Right lobe of liver (tissue), 6 donors: ENCODE results near the gene CARD19. TPM values are rescaled to one million over a fixed set of nuclear protein-coding genes. Genes with fewer than 3 reads are reported as not detected.

ENCODE experiments used
- ATAC-seq, 4 donors: fragments of 200-7000 bp; cut with Tn5 transposase; one replicate each; pipeline ENCODE4 v1.9.1; 2020; ENCODE audit warnings: mild to moderate bottlenecking in 4 of 4, moderate library complexity in 4 of 4
- DNase-seq, 3 donors: peaks; one replicate each; pipeline ENCODE4 v3.0.0-alpha.2; 2020
- H3K27ac ChIP-seq, 3 donors: fragments of 200-600 bp; one replicate each; pipeline ENCODE4 v1.8.0; 2022
- H3K27me3 ChIP-seq, 2 donors: fragments of 200-600 bp; one replicate each; pipeline ENCODE4 v1.8.0; 2022
- H3K36me3 ChIP-seq, 4 donors: fragments of 200-600 bp; sonication (generic) in 1 of 4; one replicate each; pipeline versions ENCODE4 v1.5.1 to v1.8.0; 2017 to 2022; ENCODE audit warnings: control low read depth in 1 of 4
- H3K4me1 ChIP-seq, 4 donors: fragments of 200-600 bp; sonication (generic) in 1 of 4; one replicate each; pipeline versions ENCODE4 v1.5.1 to v1.8.0; 2017 to 2022; ENCODE audit warnings: control low read depth in 1 of 4
- H3K4me3 ChIP-seq, 3 donors: fragments of 200-600 bp; one replicate each; pipeline ENCODE4 v1.8.0; 2022
- H3K9me3 ChIP-seq, 4 donors: fragments of 200-600 bp; sonication (generic) in 1 of 4; one replicate each; pipeline versions ENCODE4 v1.5.1 to v1.8.0; 2017 to 2022; ENCODE audit warnings: control low read depth in 1 of 4
- CTCF ChIP-seq, 4 donors: fragments of 200-600 bp in 3 of 4; fragments of 450-650 bp in 1 of 4; IDR thresholded peaks; one replicate each; pipeline versions ENCODE4 v1.5.1 to v1.8.0; 2016 to 2022; ENCODE audit warnings: antibody characterized with exemption in 4 of 4, mild to moderate bottlenecking in 2 of 4
- POLR2A ChIP-seq: fragments of 450-650 bp; IDR thresholded peaks from one replicate; pipeline ENCODE4 v1.6.1; 2017; ENCODE audit warnings: antibody characterized with exemption, mild to moderate bottlenecking
- WGBS: methylation state at CpG from one replicate; pipeline ENCODE4 v1.1.6; 2018; ENCODE audit warnings: low coverage, low lambda C conversion rate; ENCODE audit not compliant: insufficient coverage; ENCODE audit errors: missing lambda C conversion rate; 5-methylcytosine and 5-hydroxymethylcytosine counted together
- intact Hi-C, 2 donors: fragments of 100-400 bp; cut with DNase I; formaldehyde crosslinking; loops; one replicate each; pipeline versions ENCODE4 v1.11.2 to v1.14.1; 2022
- total RNA-seq, 6 experiments: library from RNA; depleted of rRNA in 2 of 6; stranded (reverse); fragments of >200 nt in 2 of 6; fragmentation: NEBNext Ultra II Directional in 3 of 6; extraction: Animal tissue kit (Norgen Biotek cat#: 25700) in 3 of 6; gene quantifications; one replicate each; pipeline versions ENCODE4 v1.1.0 to v1.2.4, GENCODE V29; 2016 to 2023
- donor health status: DM: no; HTN: yes; CAD: no.
- donor health status: DM: no; HTN: no; CAD: no.
- donor health status: DM: no; HTN: no; CAD: no.
- donor health status: DM: no; HTN: yes; CAD: no.
- donor health status: DM: no; HTN: yes; CAD: no.

CARD19 gene
- total RNA-seq, 6 experiments from 2014 or later, result 6.3 to 31.7 (median 12.1) TPM

- H3K9me3 ChIP-seq, result no peaks in the 10 kb centered on the region
- ATAC-seq (no peak), DNase-seq (peak; percentile 33 to 65 (median 53))
- H3K4me1 ChIP-seq, result peaks cover 0 to 5% (median 3%) of the 10 kb centered on the region in 4 donors
- no peaks in the 10 kb centered on the region for H3K27me3 ChIP-seq
- TF ChIP-seq CTCF (IDR thresholded peaks at IDR 0.05) (no peak), POLR2A (no peak)
- H3K27ac ChIP-seq, result peak overlapping the region in 1 of 3 donors; percentile 29
- H3K4me3 ChIP-seq, result no peak overlapping the region
- peaks cover 0 to 5% (median 0%) of the 10 kb centered on the region in 4 donors for H3K36me3 ChIP-seq
- intact Hi-C loops, result loop anchor here (5.0 to 10.0 kb wide), 2 partner anchors 191 to 193 kb away; no protein-coding TSS in a partner anchor
- 94% methylated on average over 8 of the region's 18 CpGs for WGBS
Observed at GRCh38 chr9:93111371-93112115, 15.5 kb downstream of the CARD19 start.

DNA sequence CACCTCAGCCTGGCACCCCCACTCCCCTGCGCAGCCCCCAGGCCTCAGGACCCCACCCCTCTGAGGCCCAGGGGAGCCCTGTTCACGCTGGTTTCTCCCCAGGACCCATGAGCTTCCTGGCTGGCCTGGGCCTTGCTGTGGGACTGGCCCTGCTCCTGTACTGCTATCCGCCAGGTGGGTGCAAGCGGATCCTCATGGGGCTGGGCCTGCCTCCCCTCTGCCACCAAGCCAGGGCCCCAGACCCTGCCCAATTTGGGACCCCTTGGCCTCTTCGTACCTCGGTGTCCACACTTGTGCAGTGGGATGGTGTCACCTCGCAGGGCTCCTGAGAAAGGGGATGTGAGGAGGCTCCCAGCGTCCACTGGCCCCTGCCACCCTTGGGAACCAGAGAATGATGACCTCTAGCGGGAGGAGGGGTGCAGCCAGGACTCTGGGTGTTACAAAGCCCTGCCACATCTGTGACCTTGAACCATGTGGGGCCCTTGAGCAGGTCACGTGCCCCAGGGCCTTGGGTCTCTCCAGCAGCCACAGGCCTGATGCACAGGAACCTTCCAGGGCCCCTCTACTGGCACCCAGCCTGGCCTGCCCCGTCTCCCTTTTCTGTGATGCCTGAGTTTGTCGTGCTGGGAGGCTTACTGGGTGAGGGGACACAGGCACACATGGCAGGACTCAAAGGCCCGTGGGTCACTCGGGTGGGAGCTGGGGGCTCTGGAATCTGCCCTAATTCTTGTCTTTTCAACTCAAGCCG lies 16.3 kb downstream of the CARD19 start:
- Histone ChIP-seq H3K4me3 (no peak overlapping the region), H3K9me3 (no peaks in the 10 kb centered on the region), H3K36me3 (peaks cover 0 to 5% (median 0%) of the 10 kb centered on the region in 4 donors), H3K4me1 (peaks cover 0 to 7% (median 3%) of the 10 kb centered on the region in 4 donors), H3K27ac (peak overlapping the region in 1 of 3 donors; percentile 29), H3K27me3 (no peaks in the 10 kb centered on the region)
- ATAC-seq, result no peak
- intact Hi-C loops, result loop anchor here (5.0 to 10.0 kb wide), 2 partner anchors 190 to 193 kb away; no protein-coding TSS in a partner anchor
- TF ChIP-seq POLR2A, result no peak
- TF ChIP-seq CTCF (IDR thresholded peaks at IDR 0.05), result no peak
- peak in 2 of 3 donors; percentile 37 to 68 for DNase-seq
- 52% methylated on average over 3 of the region's 15 CpGs for WGBS

DNA sequence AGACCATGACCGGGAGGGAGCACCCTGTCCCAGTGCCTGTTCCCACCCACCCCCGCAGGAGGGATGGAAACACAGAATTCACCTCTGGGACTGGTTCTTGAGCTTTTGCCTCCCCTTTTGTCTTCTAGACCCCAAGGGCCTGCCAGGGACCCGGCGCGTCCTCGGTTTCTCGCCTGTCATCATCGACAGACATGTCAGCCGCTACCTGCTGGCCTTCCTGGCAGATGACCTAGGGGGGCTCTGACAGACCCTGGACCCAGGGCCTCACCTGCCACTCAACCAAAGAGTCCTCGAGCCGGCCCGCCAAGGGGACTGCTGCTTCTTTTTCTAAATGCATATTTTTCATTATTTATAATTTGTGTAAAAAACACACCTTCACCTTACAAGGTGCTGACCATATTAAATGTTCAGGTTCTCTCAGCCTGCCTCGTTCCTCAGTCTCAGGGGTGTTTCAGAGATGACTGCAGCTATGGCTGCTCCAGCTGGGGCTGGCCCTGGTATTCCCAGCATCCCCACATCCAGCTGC lies 16.9 kb downstream of the CARD19 start:
- Histone ChIP-seq H3K27me3 (no peaks in the 10 kb centered on the region), H3K27ac (peak overlapping the region in 1 of 3 donors; percentile 29), H3K36me3 (peaks cover 0 to under 1% (median 0%) of the 10 kb centered on the region in 4 donors), H3K4me3 (no peak overlapping the region), H3K4me1 (peaks cover 0 to 7% (median 3%) of the 10 kb centered on the region in 4 donors), H3K9me3 (no peaks in the 10 kb centered on the region)
- WGBS, result 88% methylated on average over 7 of the region's 13 CpGs
- intact Hi-C loops, result loop anchor here (5.0 to 10.0 kb wide), 2 partner anchors 189 to 192 kb away; no protein-coding TSS in a partner anchor
- DNase-seq, result peak; percentile 21 to 65 (median 48)
- ATAC-seq, result no peak
- TF ChIP-seq POLR2A (no peak), CTCF (IDR thresholded peaks at IDR 0.05) (no peak)

DNA sequence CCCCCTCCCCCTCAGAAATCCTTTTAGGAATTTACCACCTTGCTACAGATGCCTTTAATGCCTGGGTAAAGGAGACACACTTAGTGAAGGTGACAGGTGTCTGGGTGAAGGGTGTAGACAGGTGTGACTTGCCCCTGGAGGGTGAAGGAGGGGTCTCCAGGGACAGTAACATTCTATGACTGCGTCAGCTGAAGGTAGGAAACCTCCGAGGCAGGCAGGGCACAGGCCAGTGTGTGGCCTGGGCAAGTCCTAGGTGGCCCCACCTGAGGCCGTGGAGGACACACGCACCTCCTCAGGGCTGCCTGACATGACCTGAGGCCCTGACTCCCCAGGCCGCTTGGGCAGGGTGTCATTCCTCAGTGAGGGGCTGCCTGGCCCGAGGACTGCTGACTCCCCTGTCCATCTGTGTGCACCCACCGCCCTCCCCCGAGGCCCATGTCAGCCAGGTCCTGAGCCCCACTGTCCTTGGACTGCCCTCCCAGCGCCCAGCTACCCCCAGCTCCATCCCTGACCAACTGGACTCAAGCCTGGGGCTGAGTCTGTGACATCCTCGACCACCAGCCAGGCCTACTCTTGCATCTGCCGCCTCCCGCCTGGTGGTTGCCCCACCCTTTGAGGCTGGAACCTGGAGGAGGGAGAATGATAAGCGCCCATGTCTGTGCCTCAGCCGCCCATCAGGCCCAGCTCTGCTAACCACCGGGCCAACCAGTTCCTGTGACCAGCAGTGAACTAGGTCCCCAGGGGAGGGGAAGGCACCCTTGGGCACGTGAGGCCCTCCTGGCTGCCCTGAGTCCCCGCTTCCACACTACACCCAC lies 18.4 kb downstream of the CARD19 start:
- no peaks in the 10 kb centered on the region for H3K9me3 ChIP-seq
- DNase-seq, result peak; percentile 28 to 65 (median 51)
- H3K27me3 ChIP-seq, result no peaks in the 10 kb centered on the region
- H3K4me1 ChIP-seq, result peaks cover 0 to 10% (median 3%) of the 10 kb centered on the region in 4 donors
- ATAC-seq, result no peak
- H3K27ac ChIP-seq, result peak overlapping the region in 2 of 3 donors; percentile 22 to 59
- H3K4me3 ChIP-seq, result no peak overlapping the region
- intact Hi-C loops, result loop anchor here (5.0 to 10.0 kb wide), 2 partner anchors 188 to 190 kb away; no protein-coding TSS in a partner anchor
- 73% methylated on average over 2 of the region's 17 CpGs for WGBS
- H3K36me3 ChIP-seq, result no peaks in the 10 kb centered on the region
- TF ChIP-seq CTCF (IDR thresholded peaks at IDR 0.05) (no peak), POLR2A (no peak)
